GM19467 (cell line): ENCODE measurements around the gene CCSER1.
"Not testable (repeated sequence)": the region's sequence is repeated elsewhere in the genome, so short reads cannot be mapped to it uniquely, and the experiment has no call there.

Experiments
- ATAC-seq: cut with Tn5 transposase; IDR thresholded peaks from one replicate; pipeline ENCODE4 v1.9.1; 2021; ENCODE audit warnings: mild to moderate bottlenecking, moderate library complexity; ENCODE audit not compliant: unreplicated experiment

Gene CCSER1

GRCh38 chr4:91226867-91227266 lies 1099.7 kb downstream of the CCSER1 start:
- ATAC-seq = no peak

DNA sequence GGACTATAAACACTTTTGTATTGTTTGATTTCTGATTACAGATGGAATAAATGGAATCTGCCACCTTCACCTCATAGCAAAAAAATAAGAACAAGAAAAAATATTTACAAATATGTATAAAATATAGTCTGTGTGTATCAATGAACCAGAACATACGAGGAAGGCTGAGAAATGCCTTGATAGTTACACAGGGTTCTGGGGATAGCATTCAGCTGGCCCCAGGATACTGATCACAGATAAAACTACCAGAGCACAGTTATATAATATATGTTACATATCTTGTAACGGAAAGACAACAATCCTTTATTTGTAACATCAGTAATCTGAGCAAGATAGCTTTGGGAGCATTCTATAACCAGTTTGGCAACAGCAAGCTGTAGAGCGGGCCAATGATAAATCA lies 1101.5 kb downstream of the CCSER1 start:
- ATAC-seq = no peak

- ATAC-seq = no peak
Measured at GRCh38 chr4:91233164-91233563, 1106.0 kb downstream of the CCSER1 start.

GRCh38 chr4:91243132-91243531 lies 1115.9 kb downstream of the CCSER1 start:
- ATAC-seq = no peak

DNA sequence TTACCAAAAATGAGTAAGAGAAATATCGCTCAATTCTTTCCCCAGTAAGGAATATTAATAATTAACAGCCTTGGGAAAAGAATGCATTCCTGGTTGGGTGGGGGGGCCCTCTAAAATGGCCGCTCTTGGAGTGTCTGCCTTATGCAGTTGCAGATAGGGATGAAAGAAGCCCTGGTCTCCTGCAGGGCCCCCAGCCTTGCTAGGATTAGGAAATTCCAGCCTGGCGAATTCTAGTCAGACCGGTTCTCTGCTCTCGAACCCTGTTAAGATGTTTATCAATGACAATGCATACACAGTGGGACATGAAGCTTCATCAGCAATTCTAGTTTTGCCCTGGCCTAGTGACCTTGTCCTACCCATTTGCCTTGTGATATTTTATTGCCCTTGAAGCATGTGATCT lies 1128.8 kb downstream of the CCSER1 start:
- ATAC-seq = no peak

DNA sequence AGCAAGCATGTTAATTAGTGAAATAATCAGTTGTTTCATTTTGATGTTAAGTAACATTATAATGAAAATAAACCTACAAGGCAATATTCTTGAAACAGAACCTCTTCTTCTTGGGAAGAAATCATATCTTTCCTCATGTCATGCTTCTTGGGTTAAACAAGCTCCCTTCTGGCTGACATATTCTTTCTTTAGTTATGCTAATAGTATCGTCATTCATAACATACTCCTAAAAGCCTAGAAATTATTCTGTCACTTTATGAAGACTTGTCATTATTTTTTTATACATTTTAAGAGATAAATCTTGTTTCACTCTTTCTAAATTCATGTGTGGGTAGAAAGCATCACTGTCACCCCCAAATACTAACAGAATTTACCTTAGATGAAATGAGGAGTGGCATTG lies 1129.6 kb downstream of the CCSER1 start:
- ATAC-seq = no peak

- ATAC-seq = no peak
Measured at GRCh38 chr4:91257721-91258120, 1130.5 kb downstream of the CCSER1 start.

DNA sequence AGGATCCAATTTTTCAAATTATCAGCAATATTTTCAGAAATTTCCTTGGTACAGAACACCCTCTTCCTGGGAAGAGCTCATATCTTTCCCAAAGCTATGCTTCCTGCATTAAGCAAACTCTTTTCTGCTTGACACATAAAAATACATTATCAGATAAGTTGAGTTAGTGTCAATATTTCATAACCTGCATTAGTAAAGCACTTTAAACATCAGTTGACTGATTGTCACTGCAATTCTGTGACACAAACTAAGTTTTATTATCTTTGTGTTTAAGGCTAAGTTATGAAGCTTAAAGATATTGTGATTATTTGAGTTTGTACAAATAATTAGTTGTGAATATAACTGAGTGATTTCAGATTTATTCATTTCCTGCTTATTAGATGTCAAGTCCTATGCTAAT lies 1131.1 kb downstream of the CCSER1 start:
- ATAC-seq = no peak

DNA sequence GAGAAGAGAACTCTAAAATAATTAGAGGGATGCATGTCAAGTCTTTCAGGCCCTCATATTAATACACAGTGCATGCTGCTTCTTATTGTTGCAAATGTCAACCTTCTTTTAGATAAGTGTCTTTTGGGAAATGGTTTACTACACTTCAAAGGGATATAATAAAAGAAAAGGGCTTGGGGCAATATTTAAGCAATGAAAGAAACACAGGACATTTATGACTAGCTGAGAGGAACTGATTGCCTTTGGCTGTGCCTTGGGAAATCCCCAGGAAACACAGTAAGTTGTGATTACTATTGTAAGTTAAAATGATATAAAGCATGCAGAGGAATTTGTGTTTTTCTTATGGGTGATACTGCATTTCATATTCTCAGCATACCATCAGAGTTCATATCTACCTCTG lies 1140.3 kb downstream of the CCSER1 start:
- no peak for ATAC-seq

GRCh38 chr4:91268481-91268880 lies 1141.3 kb downstream of the CCSER1 start:
- ATAC-seq = not testable (repeated sequence)

- no peak for ATAC-seq
Measured at GRCh38 chr4:91268913-91269312, 1141.7 kb downstream of the CCSER1 start.

DNA sequence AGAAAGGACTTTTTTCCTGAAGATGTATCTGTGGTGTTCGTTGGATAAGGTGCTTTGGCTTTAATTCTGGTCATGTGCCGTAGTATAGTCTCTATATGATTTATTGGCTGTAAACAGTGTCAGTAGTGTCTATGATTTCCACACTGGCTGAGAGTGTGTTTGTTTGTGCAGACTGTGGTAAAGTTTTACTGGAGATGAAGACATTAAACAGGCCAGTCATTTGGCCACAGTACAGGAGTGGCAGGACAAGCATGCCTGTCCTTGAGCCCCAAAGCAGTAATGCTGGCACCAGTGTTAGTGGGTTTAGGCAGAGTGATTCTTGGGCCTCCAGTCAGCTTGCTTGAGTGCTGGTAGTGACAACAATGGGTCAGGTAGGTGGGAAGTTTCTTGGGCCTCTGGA lies 1152.7 kb downstream of the CCSER1 start:
- no peak for ATAC-seq

DNA sequence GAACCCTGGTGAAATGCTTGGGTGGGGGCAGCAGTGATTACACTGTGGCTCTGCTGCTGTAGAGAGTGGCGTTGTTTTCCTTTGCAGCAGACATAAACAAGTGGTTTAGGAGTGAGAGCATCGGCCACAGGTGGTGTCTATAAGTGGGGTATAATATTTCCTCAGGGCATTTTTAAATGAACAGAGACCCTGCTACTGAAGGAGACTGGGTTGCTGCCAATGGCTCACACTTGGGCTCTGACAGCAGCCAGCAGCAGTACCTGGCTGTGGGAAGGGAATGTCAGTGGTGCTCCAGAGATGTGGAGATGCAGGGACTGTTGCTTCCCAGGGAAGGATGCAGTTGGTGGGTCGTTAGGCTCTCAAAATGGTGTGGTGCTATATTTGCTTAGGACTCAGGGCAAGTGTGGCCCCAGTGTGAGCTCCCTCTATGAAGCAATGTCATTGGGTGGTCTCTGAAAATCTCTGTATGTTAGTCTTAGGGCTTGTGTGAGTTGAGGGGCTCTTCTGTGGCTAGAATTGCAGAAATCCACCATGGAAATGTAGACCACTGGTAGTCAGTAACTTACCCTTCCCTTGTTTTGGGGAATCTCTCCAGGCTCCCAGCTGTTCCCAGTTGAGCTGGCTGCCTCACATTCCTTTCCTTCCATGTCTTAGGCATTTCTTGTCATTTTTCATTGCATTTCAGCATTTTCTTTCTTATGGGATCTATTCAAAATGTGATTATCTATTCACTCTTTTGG lies 1153.5 kb downstream of the CCSER1 start:
- no peak for ATAC-seq

DNA sequence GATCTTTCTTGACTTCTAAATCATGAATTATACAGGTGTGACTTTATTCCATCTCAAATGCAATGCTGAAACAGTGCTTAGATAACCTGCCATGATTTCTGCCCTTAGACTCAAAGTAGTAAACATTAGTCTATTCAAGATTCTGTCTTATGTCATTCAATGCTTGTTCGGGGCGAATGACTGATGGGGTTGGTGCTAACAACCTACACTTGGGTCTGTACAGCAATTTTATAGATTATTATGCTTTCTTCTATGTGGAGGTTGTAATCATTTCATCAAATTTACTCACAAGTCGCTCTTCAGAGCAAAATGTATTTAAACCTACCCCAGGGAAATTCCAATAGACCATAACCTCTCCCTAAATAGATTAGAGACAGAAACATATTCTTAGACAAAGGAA lies 1155.0 kb downstream of the CCSER1 start:
- ATAC-seq = no peak

- ATAC-seq = no peak
Measured at GRCh38 chr4:91283726-91284230, 1156.6 kb downstream of the CCSER1 start.

DNA sequence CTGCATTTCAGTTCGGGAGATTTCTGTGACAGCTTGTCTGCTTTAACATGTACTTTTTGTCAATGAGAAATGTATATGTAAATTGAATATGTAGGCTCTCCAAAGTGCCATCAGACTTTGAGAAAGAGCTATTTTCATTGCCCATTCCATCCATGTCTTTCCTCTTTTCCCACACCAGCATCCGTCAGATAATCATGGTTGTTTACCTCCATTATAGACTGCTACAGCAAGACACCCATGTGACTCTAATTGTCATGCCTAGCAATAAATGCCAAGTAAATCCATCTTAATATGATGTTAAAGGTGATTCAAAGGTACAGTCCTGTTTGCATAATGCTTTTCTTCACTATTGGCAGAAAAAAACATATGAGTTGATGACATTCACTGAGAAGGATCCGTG lies 1157.3 kb downstream of the CCSER1 start:
- no peak for ATAC-seq

DNA sequence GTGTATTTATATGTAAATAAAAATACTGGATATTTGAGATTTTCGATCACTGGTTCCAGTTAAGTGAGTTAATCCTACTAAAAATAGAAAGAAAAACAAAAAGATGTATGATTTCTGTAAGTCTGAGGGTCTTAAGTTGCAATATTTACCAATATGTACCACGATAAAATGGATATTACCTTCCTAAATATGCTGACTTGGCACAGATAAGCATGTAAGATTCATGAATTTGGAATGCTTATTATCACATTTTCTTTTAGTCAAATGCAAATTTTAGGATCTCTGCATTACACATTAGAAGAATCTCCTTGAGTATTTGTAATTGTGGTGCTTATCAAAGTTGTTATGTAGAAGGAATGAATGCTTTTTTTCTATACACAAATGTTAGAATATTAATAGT lies 1158.3 kb downstream of the CCSER1 start:
- ATAC-seq = no peak

DNA sequence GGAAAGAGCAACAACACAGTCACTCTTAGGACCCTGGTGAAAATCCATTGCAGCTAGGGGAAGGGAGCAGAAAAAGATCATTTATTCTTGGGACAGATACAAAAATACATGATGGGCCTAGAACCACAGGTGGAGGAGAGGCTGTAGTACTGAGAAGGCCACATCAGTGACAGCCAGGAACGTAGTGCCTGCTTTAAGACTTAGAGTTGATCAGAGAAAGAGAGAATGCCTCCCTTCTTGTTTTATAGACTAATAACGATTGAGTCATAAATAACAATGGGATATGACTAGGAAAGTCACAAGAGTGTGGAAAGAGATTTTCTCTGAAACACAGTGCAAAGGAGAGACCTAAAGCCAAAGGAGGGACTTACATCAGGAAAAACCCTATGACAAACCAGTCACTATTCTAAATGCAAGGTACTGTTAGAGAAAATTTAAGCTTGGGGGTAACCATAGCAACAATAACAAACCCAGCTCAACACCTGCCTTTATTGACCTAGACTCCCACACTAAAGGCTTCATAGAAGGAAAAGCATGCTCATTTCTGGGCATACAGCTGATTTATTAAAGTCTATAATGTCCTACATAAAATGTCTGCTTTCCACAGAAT lies 1161.6 kb downstream of the CCSER1 start:
- ATAC-seq = no peak

GRCh38 chr4:91298156-91298700 lies 1171.0 kb downstream of the CCSER1 start:
- ATAC-seq = no peak

GRCh38 chr4:91298824-91299223 lies 1171.6 kb downstream of the CCSER1 start:
- no peak for ATAC-seq

- no peak for ATAC-seq
Measured at GRCh38 chr4:91302120-91302519, 1174.9 kb downstream of the CCSER1 start.

- no peak for ATAC-seq
Measured at GRCh38 chr4:91304292-91304691, 1177.1 kb downstream of the CCSER1 start.
